Renal cortex interstitium (tissue), 11 donors: ENCODE data around the gene ARL15. TPM values are rescaled to one million over a fixed set of nuclear protein-coding genes. Genes with fewer than 3 reads are reported as not detected.

Experiments used
- DNase-seq, 11 donors: peaks; one replicate each; pipeline ENCODE4 v3.0.0-alpha.2; 2013; ENCODE audit warnings: low read depth in 9 of 11, low spot score in 4 of 11; ENCODE audit errors: extremely low read depth in 1 of 11
- polyA plus RNA-seq, 3 donors: library from polyadenylated mRNA; unstranded; fragments of 120-200 nt; gene quantifications; one replicate each; pipeline ENCODE4 v1.2.1, GENCODE V29; 2013; ENCODE audit not compliant: insufficient read length in 3 of 3

Gene ARL15
- polyA plus RNA-seq, 3 donors: 27.3 to 30.9 (median 30.0) TPM

GRCh38 chr5:54296386-54296785 is 14.0 kb downstream of the ARL15 start:
- DNase-seq: no peak

- DNase-seq: no peak
These were observed 14.6 kb downstream of the ARL15 start for GRCh38 chr5:54295651-54296276.

GRCh38 chr5:54294097-54294667 is 16.2 kb downstream of the ARL15 start:
- DNase-seq: no peak

GRCh38 chr5:54292866-54293265 is 17.5 kb downstream of the ARL15 start:
- no peak for DNase-seq

- DNase-seq: no peak
These were observed 18.9 kb downstream of the ARL15 start for GRCh38 chr5:54291498-54291897.

- DNase-seq: no peak
These were observed 20.6 kb downstream of the ARL15 start for GRCh38 chr5:54289769-54290168.

DNA sequence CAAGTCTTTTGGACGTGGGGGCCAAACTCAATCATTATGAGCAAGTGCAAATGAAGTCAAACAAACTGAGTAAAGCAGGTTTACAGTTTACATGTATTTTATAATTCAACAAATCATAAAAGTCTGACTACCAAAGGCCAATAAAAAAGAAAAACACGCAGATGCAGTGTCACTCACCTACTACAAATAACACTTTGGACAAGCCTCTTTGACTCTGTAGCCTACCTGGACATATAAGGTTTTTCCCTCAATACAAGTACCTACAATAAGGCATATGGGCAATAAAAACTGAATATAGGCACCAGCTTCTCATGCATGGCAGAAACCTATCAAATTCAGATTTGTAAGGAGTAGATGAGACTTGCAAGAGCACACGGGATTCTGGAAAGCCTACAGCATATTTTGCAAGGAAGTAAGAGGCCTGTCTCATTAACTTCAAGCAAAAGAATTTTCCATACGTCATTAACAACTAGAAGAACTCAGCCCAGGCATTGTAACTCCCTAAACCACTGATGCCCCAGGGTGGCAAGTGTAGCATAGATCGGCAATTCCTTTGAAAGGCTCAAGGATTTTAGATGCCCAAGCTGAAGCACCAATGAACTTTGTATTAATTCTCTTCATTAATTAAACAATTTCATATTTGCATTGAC is 21.7 kb downstream of the ARL15 start:
- DNase-seq: no peak

- no peak for DNase-seq
These were observed 24.7 kb downstream of the ARL15 start for GRCh38 chr5:54285686-54286085.

DNA sequence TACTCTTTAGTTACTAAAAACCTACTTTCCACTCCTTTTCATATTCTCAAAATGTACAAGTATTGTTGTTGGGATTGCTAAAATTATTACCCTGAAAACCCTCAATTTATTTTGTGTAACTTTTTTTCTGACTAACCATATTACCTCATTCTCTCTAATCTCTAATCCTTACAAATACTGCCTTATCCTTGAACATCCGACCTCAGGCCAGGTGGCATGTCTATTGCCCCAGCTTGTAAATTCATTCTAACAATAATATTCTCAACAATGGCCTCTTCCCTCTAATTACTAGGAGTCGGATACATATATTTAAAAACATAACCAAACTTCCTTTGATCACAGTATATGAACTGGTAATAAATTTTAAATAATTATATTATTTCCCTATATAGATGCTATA is 25.8 kb downstream of the ARL15 start:
- DNase-seq: no peak

DNA sequence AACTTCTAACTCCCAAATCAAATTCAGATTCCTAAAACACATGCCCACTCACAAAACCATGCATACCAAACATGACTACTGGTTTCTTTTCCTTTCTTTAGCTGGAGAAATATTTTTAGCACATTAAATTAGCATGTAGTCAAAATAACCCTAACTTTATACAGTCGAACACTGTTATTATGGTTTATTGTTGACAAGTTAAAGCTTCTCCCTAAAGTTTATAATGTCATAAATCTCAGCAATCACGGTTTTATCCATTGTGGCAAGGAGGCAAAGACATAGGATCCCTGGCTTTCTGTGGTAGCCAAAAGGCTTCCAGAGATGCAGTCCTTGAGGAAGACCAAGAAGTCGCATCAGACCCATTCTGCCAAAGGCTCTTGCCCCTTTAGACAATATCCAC is 27.5 kb downstream of the ARL15 start:
- no peak for DNase-seq

DNA sequence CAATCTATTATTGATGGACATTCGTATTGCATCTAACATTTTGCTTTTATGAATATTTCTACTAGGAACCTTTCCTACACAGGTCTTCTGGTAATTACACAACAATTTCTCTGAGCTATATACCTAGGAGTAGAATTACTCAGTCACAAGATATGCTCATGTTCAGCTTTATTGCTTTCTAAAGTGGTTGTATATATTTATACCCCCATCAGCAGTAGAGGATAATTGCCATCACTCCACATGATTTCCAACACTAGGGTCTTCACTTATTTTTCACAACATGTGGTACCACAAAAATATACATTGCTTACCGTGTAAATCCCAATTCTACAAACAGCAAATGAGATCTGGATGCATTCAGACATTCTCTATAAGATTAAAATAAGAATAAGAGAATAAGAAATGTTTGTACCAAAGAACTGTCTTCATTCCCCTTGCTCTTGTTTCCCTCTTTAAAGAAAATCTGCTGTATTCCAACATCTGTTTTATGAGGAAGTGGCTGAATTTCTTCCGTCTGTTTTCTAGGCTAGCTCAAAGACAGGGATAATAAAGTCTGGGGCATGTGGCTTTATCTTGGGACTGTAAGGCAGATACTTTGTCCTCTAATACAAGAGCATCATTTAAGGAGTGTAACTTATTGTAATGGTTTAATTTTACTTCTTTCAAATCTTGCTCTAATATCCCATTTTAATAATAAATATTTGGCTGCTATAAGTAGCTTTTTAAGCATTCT is 28.2 kb downstream of the ARL15 start:
- DNase-seq: no peak

GRCh38 chr5:54279960-54280359 is 30.4 kb downstream of the ARL15 start:
- no peak for DNase-seq

GRCh38 chr5:54278979-54279717 is 31.2 kb downstream of the ARL15 start:
- no peak for DNase-seq

DNA sequence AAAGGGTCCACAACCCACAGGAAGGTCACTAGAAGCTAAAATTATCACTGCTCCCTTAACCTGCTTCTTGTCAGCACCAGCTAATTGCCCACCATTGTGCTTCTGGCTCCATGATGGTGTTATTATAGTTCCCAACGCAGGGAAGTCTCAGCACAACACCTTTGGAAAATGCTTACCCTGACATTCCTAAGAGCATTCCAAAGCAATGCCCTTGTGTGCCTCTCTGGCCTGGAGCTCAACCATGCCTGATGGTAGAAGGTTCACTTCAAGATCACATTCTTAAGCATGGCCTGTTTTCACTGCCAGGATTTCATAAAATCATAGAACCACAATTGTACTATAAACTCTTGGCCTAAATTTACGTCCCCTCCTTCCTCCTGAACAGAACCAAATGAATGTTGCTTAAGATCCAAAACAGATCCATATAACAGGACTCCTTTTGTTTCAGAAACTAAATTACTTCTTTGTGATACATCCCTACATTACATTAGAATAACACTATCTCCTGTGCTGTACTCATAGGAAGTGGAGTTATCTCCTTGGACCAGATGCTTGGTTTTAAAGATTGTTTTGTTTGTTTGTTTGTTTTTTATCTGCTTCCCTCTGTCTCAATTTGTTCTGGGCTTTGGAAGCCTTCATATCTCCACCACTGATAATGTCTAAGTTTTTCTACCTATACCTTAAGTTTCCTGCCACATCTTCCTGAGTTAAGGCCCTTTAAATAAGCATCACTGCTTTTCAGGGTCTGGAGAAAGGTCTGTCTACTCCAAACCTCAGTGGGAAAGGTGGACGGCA is 32.1 kb downstream of the ARL15 start:
- no peak for DNase-seq

DNA sequence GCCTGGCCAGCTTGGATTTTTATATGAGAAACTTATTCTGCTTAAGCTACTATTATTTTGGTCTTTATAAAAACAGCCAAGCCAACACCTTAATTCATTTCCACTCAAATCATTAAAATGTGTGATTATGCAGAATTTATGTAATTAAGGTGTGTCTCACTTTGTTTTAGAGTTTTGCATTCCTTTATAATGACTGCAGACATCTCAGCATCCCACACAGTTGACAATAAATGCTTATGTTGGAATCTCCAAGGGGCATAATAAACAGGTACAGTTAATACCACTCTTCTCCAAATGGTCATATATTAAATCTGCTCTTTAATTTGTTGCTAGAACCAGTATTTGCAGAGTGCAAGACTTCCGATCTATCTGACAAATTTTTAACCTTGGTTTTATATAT is 34.3 kb downstream of the ARL15 start:
- no peak for DNase-seq

- DNase-seq: no peak
These were observed 35.0 kb downstream of the ARL15 start for GRCh38 chr5:54275361-54275760.

GRCh38 chr5:54274944-54275343 is 35.4 kb downstream of the ARL15 start:
- DNase-seq: no peak

DNA sequence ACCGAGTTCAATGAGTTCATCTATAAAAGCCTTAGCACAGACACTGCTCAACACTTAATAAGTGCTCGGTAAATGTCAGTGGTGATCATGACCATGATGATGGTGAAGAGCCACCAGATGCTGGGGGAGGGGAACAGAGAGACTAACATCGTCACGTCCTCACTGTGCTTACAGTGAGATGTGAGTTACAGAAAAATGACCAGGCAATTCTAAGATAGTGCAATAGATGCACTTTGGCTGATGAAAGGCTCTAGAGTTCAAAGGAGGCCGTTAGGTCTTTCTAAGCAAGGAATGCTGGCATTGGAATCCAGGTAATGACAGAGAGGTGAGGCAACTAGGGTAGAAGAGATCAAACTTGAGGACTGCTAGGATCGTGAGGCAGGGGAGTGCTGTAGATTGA is 36.7 kb downstream of the ARL15 start:
- DNase-seq: no peak

DNA sequence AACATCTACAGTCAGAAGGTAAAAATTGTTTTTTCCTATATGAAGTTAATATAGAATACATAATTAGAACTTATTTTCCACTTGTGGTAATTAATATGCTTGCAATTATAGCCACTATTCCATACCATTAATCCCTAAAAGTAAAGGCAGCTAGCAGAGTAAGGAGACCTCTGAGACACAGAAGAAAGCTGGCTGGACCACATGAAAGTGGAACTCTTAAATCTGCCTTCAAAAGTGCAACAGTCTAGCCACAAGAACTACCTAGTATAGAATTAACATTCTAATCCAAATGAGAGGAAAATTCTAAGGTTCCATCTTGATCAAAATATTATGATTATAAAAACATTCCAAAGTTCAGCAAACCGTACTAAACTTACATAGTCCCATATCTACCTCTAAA is 37.6 kb downstream of the ARL15 start:
- no peak for DNase-seq
